ENCODE measurements around the gene A3GALT2. TPM values are rescaled to one million over a fixed set of nuclear protein-coding genes. Genes with fewer than 3 reads are reported as not detected.

The A3GALT2 gene
- total RNA-seq, 1 experiment from 2014 or later, result not detected

DNA sequence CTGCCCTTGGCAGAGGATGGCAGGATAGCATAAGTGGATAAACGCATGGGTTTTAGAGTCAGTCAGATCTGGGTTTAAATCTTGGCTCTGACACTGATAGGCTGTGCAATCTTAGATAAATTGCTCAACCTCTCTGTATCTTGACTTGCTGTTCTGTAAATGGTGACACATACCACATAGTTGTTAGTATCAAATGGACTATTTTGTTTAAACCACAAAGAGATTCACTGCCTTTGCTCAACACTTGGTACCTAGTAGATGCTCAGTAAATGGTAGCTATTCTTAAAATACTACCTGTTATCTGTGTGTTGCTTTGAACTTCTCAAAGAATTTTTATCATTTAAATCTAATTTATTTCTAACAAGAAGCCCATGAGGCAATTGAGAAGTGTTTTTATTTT, 39.5 kb upstream of the A3GALT2 start:
- Histone ChIP-seq H3K23me2 (ENCODE audit: insufficient read length, low read depth, low read length, poor library complexity, severe bottlenecking) (no peaks in the 10 kb centered on the region), H4K8ac (replicated peaks; ENCODE audit: insufficient read length, low read depth, low read length) (no peak overlapping the region), H2BK20ac (ENCODE audit: low read depth, low read length, poor library complexity, severe bottlenecking) (no peak overlapping the region), H2AK5ac (ENCODE audit: insufficient read length, low read length) (no peak overlapping the region), H3K14ac (ENCODE audit: insufficient read depth, low read length) (no peak overlapping the region), H3K18ac (ENCODE audit: insufficient read length, low read depth, low read length) (no peak overlapping the region), H3K4me1 (ENCODE audit: insufficient read depth, low read length) (peaks cover 18% of the 10 kb centered on the region; the same call in 1 of the 2 replicates), H3K23ac (ENCODE audit: insufficient read length, low read depth, low read length) (no peak overlapping the region), H2BK15ac (ENCODE audit: low read depth, low read length) (no peak overlapping the region), H4K91ac (ENCODE audit: insufficient read length, low read depth, low read length) (no peak overlapping the region), H3T11ph (ENCODE audit: low read length) (no peak overlapping the region), H4K20me1 (ENCODE audit: control insufficient read depth, insufficient read depth, insufficient read length) (no peaks in the 10 kb centered on the region), H2BK120ac (ENCODE audit: low read depth, low read length, poor library complexity, severe bottlenecking) (no peak overlapping the region), H2BK12ac (ENCODE audit: insufficient read length, low read depth, low read length) (no peak overlapping the region), H3K56ac (ENCODE audit: insufficient read length, low read depth, low read length) (no peak overlapping the region), H3K9ac (ENCODE audit: extremely low read depth, insufficient read length, low read length) (no peak overlapping the region), H2BK5ac (ENCODE audit: insufficient read length, low read length) (no peak overlapping the region), H2AFZ (ENCODE audit: low read length) (no peak overlapping the region), H3K79me1 (ENCODE audit: insufficient read depth, low read depth, low read length, poor library complexity, severe bottlenecking) (no peaks in the 10 kb centered on the region), H3K27me3 (ENCODE audit: insufficient read depth, low read length) (no peaks in the 10 kb centered on the region; the same call in 1 of the 2 replicates), H3K4me2 (ENCODE audit: insufficient read depth, insufficient read length, low read length) (no peak overlapping the region), H3K27ac (ENCODE audit: insufficient read length, low read depth, low read length) (no peak overlapping the region), H4K5ac (ENCODE audit: insufficient read length, low read depth, low read length) (no peak overlapping the region), H3K79me2 (ENCODE audit: insufficient read depth, low read length) (no peaks in the 10 kb centered on the region), H3K9me3 (ENCODE audit: control insufficient read depth, low read depth, low read length) (no peaks in the 10 kb centered on the region), H3K4ac (ENCODE audit: low read depth, low read length) (no peak overlapping the region)
- no CpG with 5 or more reads among the region's 1 CpG for WGBS (ENCODE audit: extremely low coverage, insufficient read length, low lambda C conversion rate)
- Mint-ChIP-seq H3K4me3 (no peak overlapping the region), H3K9me3 (no peaks in the 10 kb centered on the region; a peak in 1 of 5 replicates), H3K4me1 (peaks cover 43 to 50% of the 10 kb centered on the region in 2 experiments), H3K27ac (no peak overlapping the region), H3K36me3 (ENCODE audit: insufficient read depth in 1 of 3, low read depth in 3 of 3) (peaks cover 0 to 5% (median 0%) of the 10 kb centered on the region in 3 experiments; a peak in 3 of 7 replicates), H3K27me3 (ENCODE audit: low read depth) (peaks cover 60% of the 10 kb centered on the region)
- no peak for TF ChIP-seq CTCF (conservative IDR thresholded peaks at IDR 0.05)
- DNase-seq, result no peak

Measured in H9 (cell line).